Smooth muscle cell (in vitro differentiated cells): ENCODE data around the gene DTNA. TPM values are rescaled to one million over a fixed set of nuclear protein-coding genes. Genes with fewer than 3 reads are reported as not detected.

Source experiments
- DNase-seq: peaks from one replicate; lab custom pipeline; 2025; ENCODE audit not compliant: unreplicated experiment; lab: John Stamatoyannopoulos, UW
- H2AFZ ChIP-seq: fragments of 200-600 bp; sonication (generic); 2 replicates; pipeline ENCODE4 v1.6.0; 2016; ENCODE audit warnings: antibody characterized with exemption, low read depth, mild to moderate bottlenecking
- H3F3A ChIP-seq: fragments of 200-600 bp; sonication (generic); 2 replicates; pipeline ENCODE4 v1.6.0; 2017; ENCODE audit warnings: antibody characterized with exemption, low read depth
- H3K27ac ChIP-seq: fragments of 200-600 bp; sonication (generic); 2 replicates; pipeline ENCODE4 v1.5.1; 2016; ENCODE audit warnings: low read depth, mild to moderate bottlenecking
- H3K27me3 ChIP-seq: fragments of 200-600 bp; sonication (generic); 2 replicates; pipeline ENCODE4 v1.6.1; 2016; ENCODE audit warnings: low read depth, mild to moderate bottlenecking
- H3K36me3 ChIP-seq: fragments of 200-600 bp; sonication (generic); 2 replicates; pipeline ENCODE4 v1.5.1; 2016; ENCODE audit warnings: low read depth
- H3K4me1 ChIP-seq: fragments of 200-600 bp; sonication (generic); 2 replicates; pipeline ENCODE4 v1.5.1; 2016; ENCODE audit warnings: low read depth
- H3K4me2 ChIP-seq: fragments of 200-600 bp; sonication (generic); 2 replicates; pipeline ENCODE4 v1.6.0; 2016; ENCODE audit warnings: mild to moderate bottlenecking
- H3K4me3 ChIP-seq: fragments of 200-600 bp; sonication (generic); 2 replicates; pipeline ENCODE4 v1.5.1; 2016; ENCODE audit warnings: mild to moderate bottlenecking
- H3K79me2 ChIP-seq: fragments of 200-600 bp; sonication (generic); 2 replicates; pipeline ENCODE4 v1.6.0; 2016; ENCODE audit warnings: low read depth, mild to moderate bottlenecking
- H3K9ac ChIP-seq: fragments of 200-600 bp; sonication (generic); 2 replicates; pipeline ENCODE4 v1.6.0; 2016; ENCODE audit warnings: low read depth
- H3K9me3 ChIP-seq: fragments of 200-600 bp; sonication (generic); replicated peaks from 2 replicates; pipeline ENCODE4 v1.5.1; 2016; ENCODE audit warnings: low read depth
- H4K20me1 ChIP-seq: fragments of 200-600 bp; sonication (generic); 2 replicates; pipeline ENCODE4 v1.6.0; 2016; ENCODE audit warnings: low read depth
- CTCF ChIP-seq: fragments of 200-600 bp; sonication (generic); IDR thresholded peaks from 2 replicates; pipeline ENCODE4 v1.5.1; 2017; ENCODE audit warnings: borderline replicate concordance, mild to moderate bottlenecking, antibody characterized with exemption; ENCODE audit not compliant: insufficient read depth, poor library complexity, severe bottlenecking
- WGBS: methylation state at CpG from one replicate; pipeline ENCODE4 v1.1.7; 2016; ENCODE audit warnings: low lambda C conversion rate; 5-methylcytosine and 5-hydroxymethylcytosine counted together
- polyA plus RNA-seq: library from polyadenylated mRNA; unstranded; fragments of >200 nt; fragmentation: Nextera tagmentation; extraction: Ambion mirVana; gene quantifications from 2 replicates; pipeline ENCODE4 v1.2.1, GENCODE V29; 2016
- total RNA-seq: library from RNA; depleted of rRNA; stranded (reverse); fragments of >200 nt; gene quantifications from 2 replicates; pipeline ENCODE4 v1.2.3, GENCODE V29; 2014

The DTNA gene
- total and polyA plus RNA-seq, 2 experiments from 2014 or later, result 3.0 to 3.1 TPM

GRCh38 chr18:34757666-34758065, 47.6 kb downstream of the DTNA start:
- TF ChIP-seq CTCF, result no peak
- Histone ChIP-seq H4K20me1 (no peaks in the 10 kb centered on the region), H3K27ac (no peak overlapping the region), H3F3A (no peaks in the 10 kb centered on the region), H3K79me2 (no peaks in the 10 kb centered on the region), H2AFZ (no peak overlapping the region), H3K9ac (no peak overlapping the region), H3K4me1 (no peaks in the 10 kb centered on the region), H3K36me3 (no peaks in the 10 kb centered on the region), H3K27me3 (no peaks in the 10 kb centered on the region), H3K9me3 (no peaks in the 10 kb centered on the region), H3K4me3 (no peak overlapping the region), H3K4me2 (no peak overlapping the region)
- WGBS, result 93% methylated on average over 5 of the region's 5 CpGs
- DNase-seq, result no peak

GRCh38 chr18:34758378-34758948, 48.4 kb downstream of the DTNA start:
- no peaks in the 10 kb centered on the region for H3K27me3 ChIP-seq
- no peaks in the 10 kb centered on the region for H3K9me3 ChIP-seq
- H3K4me1 ChIP-seq, result no peaks in the 10 kb centered on the region
- H3K79me2 ChIP-seq, result no peaks in the 10 kb centered on the region
- no peaks in the 10 kb centered on the region for H3F3A ChIP-seq
- DNase-seq, result no peak
- H3K36me3 ChIP-seq, result no peaks in the 10 kb centered on the region
- no peak overlapping the region for H2AFZ ChIP-seq
- H3K4me3 ChIP-seq, result no peak overlapping the region
- no peak overlapping the region for H3K4me2 ChIP-seq
- H4K20me1 ChIP-seq, result no peaks in the 10 kb centered on the region
- TF ChIP-seq CTCF, result no peak
- H3K9ac ChIP-seq, result no peak overlapping the region
- no peak overlapping the region for H3K27ac ChIP-seq

- Histone ChIP-seq H4K20me1 (no peaks in the 10 kb centered on the region), H2AFZ (no peak overlapping the region), H3K27ac (no peak overlapping the region), H3K4me1 (no peaks in the 10 kb centered on the region), H3K4me3 (no peak overlapping the region), H3K9ac (no peak overlapping the region), H3F3A (no peaks in the 10 kb centered on the region), H3K9me3 (no peaks in the 10 kb centered on the region), H3K4me2 (no peak overlapping the region), H3K36me3 (no peaks in the 10 kb centered on the region), H3K79me2 (no peaks in the 10 kb centered on the region), H3K27me3 (no peaks in the 10 kb centered on the region)
- DNase-seq, result no peak
- WGBS, result 72% methylated on average over 4 of the region's 4 CpGs
- TF ChIP-seq CTCF, result no peak
Observed at GRCh38 chr18:34760444-34760843, 50.3 kb downstream of the DTNA start.

- Histone ChIP-seq H4K20me1 (no peaks in the 10 kb centered on the region), H3K79me2 (no peaks in the 10 kb centered on the region), H3K27me3 (no peaks in the 10 kb centered on the region), H3K36me3 (no peaks in the 10 kb centered on the region), H3K27ac (no peak overlapping the region), H3K9me3 (no peaks in the 10 kb centered on the region), H3K4me1 (no peaks in the 10 kb centered on the region), H3K4me2 (no peak overlapping the region), H2AFZ (no peak overlapping the region), H3F3A (no peaks in the 10 kb centered on the region), H3K4me3 (no peak overlapping the region), H3K9ac (no peak overlapping the region)
- WGBS, result 84% methylated on average over 4 of the region's 4 CpGs
- no peak for DNase-seq
- TF ChIP-seq CTCF, result no peak
Observed at GRCh38 chr18:34764451-34764850, 54.4 kb downstream of the DTNA start.
